Fibroblast of gingiva (primary cell): ENCODE measurements around the gene CFDP1.
A peak's percentile ranks its signal among the peaks of the same experiment; 100 is the strongest.

Experiments
- DNase-seq: peaks from one replicate; pipeline ENCODE4 v3.0.0-alpha.2; 2011; ENCODE audit warnings: low read depth

The CFDP1 gene

DNA sequence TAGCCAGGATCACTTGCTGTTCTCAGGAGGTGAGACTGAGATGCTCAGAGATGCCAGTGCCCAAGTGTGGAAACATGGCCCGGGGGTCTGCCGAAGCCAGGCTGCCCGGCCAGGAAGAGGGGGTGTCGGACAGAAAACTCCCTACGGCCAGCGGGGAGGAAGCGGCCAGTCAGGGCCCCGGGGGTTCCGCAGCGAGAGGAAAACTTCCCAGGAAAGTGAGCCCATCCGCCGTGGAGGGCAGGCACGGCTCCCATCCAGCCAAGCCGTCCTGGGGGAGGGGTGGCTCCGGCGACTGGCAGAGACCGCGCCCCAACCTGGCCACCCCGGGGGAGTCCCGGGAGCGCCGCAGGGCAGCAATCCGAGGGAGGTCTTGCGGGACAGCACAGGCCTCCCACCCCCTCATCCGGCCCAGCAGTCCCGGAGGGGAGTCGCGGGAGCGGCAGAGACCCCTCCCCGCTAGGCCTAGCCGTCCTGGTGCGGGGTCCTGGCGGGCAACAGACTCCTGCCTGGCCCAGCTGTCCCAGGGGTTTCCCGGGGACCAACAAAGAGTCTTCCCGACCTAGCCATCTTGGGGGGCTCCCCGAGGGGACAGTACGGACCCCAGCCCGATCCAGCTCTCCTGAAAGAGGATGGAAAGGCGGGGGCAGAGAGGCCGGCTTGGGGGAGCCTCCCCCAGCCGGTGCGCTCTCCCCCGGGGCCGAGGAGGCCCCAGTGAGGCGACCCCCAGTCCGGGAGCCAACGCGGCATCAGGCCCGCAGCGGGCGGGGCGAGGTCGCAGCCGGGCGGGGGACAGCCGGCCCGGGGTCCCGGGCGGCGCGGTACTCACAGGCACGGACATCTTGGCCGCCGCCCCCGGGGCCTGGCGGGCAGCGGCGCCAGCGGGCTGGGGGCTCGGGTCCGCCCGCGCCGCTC lies 168.0 kb downstream of the CFDP1 start:
- DNase-seq, result no peak

DNA sequence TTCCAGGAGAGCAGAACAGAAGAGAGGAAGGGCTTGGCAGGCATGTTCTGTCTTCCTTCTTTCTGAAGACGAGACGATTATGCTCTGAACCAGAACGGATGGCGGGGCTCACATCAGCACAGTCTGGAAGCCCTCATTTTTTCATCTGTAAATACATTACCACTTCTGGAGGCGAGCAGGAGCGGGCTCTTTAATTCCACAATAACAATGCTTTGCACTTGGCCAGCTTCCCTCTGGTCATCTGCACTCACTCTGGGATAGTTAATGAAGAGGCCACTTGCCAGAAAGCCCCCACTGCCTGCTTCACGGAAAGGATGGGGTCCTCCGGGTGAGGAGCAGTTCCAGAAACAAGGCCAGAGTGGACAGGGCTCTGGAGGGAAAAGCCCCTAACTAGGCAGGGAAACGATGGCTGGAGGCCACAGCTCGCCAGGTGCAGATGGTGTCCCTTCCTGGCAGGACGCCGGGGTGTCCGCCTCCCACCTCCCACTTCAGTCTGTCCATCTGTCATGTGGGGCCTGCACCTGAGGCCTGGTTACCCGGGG lies 168.8 kb downstream of the CFDP1 start:
- DNase-seq, result peak; percentile 60

DNA sequence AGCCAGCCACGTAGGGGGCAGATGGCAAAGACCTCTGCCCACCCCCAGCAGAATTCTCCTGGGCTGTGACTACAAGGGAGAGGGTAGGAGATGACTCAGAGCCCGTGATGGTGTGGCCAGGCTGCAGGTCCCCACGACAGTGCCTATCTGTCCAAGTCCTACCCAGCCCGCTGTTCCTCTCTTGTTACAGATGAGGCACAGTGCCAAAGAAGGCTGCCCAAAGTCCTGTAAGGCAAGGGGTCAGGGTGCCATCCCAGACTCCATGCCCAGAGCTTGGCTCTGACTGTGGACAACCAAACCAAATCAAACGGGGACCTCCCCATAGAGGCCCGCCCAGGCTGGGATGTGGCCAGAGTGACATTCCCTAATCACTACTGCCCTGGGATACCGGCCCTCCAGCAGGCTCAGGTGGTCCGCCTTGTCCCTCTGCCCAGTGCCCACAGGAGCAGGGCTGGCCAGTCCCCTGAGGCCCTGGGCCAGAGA lies 169.3 kb downstream of the CFDP1 start:
- DNase-seq, result peak; percentile 87

DNA sequence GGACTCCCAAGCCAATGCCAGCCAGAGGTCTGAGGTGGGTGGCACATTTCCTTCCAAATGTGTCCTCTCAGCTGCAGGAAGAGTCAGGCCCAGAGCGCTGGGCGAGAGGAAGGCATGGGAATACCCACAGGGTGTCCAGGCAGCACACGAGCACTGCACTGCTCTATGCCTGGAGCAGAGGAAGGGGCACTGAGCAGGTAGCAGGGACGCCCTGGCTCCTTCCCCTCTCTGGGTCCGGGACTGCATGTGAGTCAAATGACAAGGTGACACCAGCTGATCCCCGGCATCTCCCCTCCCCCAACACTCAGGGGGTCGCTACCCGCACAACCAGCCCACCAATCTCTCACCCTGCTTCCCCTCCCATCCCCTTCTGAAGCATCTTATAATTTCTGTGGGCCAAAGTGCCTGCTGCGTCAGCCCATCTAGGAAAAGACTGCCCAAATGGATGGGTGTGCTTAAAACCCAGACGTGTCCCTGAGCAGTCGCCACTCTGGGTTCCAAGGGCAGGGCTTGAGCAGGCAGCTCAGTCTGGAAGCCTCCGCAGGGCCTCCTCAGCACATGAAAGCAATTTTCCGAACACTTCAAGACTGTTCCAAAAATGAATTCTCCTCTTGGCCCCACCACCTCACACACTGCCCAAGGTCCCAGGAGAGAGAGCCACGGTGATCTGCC lies 169.9 kb downstream of the CFDP1 start:
- DNase-seq, result no peak

DNA sequence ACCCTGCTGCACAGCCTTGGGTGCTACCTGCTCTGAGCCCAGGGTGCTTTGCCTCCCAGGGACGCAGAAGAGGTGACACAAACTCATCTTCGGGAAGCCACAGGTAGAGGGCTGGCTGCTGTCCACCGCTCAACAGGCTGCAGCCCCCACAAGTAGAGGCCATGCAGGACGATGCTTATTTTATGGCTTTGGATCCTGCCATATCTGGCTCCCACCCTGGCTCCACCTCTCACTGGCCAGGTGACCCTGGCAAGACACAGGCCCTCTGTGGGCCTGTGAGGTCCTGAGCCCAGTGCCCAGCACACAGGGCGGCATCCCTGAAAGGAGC lies 170.5 kb downstream of the CFDP1 start:
- DNase-seq, result no peak

DNA sequence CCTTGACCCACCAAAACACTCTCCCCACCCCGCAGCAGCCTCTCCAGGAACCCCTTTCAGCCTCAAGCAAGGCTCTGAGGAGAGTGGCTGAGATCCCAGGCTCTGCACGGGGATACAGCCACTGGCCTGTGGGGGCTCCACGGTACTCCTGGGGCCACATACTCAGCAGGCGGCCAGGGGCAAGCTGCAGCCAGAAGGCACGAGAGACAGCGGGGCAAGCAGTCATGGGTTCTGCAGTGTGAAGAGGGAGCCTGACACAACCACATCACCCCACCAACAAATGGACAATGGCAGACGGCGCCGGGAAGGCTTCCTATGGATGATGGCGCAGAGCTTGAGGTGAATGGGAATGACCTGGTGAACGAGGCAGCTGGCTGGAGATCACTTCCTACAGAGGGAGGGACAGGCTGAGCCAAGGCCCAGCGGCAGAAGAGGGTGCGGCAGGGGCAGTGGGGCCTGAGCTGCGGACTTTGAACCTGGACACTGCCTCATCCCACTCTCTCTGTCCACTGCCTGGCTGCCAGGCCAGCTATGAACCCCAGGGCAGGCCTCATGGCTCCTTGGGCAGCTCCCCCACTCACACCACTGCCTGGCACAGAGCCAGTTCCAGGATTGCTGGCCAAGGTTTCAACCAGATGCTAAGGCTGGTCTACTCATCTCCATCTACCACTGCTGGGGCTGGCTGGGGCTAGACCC lies 171.1 kb downstream of the CFDP1 start:
- no peak for DNase-seq

DNA sequence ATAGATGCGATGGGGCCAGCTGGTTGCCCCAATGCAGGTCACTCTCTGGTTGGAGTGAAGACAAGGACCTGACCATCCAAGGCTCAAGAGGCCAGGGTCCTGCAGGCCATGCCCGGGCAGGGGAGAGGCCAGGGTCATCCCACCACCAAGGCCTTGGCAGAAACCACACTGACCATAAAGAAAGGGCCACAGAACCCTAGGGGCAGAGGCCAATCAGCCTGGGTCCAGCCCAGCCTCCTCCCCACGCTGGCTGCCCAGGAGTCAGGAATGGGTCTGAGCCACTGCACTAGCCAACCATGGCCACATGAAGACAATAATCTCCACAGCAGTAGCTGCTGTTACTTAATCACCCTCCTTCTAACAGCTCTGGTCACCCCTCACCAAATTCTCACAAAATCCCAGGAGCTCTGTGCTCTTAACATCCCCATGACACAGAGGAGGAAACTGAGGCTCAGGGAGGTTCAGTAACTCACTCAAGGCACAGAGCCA lies 171.7 kb downstream of the CFDP1 start:
- no peak for DNase-seq

DNA sequence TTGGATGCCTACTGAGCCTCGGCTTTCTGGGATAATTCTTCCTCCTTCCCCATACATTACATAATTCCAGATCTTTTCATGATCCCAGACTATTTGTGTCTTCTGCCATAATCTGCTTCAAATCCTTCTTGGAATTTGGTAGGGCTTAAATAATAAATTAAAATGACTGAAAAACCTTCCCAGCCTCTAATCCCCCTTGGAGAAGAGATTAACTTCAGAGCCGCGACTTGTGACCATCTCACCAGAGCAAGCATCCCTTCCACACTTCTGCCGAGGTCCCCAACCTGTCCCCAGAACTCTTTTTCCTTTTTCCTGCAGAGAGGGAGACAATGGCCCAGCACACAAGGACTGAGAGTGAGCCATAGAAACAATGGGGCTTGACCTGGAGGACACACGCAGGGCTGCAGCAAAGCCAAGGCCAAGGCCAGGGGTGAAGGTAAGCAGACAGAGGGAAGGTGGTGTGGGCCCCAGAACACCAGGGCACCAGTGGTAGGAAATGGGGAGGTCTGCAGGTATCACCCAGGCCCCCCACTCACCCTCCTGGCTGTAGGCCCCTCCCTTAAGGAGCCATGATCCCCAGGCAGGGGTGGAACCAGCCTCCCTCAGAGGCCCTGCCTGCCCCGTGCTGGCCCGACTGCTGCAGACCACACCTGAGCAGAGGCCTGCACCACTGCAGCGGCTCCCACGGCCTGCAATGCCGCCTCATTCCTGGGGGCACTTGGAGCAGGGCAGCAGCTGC lies 172.3 kb downstream of the CFDP1 start:
- DNase-seq, result no peak

DNA sequence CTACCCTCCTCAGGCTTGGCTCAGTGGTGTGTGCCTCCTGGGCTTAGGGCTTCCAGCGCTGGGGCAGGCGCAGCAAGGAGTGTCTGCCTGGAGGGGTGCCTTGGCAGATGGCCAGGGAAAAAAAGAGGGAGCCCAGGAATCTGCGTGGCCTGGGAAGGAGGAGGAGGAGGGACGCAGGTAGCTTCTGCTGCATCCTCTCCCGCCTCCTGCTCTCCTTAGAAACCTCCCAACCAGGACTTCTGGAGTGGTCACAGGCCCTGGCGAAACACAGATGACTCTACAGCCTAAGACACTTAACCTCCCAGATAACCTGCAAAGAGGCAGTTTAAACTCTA lies 174.5 kb downstream of the CFDP1 start:
- no peak for DNase-seq

DNA sequence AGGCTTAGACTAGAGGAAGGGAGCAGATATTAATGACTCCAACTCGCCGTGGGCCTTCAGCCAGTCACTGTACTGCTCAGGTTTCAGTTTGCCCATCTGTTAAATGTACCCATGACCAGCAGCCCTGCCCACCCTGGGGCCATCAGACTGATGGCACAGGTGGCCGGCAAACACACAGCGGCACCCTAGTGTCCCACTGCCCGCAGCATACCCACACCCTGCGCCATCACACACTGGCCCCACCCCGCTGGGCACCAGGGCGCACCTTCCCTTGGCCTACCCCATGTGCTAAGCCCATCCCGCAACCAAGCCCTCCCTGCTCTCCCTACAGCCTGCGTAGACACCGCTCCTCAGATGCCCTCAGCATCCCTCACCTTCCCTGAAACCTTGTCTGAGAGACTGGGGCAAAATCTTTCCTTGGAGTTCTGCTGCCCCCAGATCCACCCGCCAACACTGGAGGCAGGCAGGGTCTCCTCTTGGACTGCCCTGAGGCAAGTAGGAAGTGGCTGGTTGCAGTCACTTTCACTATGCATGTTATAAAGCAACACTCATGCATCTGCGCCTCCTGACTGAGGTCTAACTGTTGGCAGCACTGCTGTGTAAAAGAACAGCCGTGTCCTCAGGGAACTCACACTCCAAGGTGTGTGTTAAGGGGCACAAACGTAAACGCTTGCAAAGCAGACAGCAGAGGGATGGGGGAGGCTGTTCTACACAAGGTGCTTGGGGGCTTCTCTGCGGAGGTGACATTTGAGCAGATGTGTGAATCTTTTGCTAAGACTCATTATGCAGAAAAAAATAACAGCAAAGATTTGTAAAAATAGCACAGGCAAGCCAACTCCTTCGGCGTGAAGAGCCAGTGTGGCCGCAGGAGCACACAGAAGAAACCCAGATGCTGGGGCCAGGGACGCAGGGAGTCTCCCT lies 175.2 kb downstream of the CFDP1 start:
- DNase-seq, result no peak

DNA sequence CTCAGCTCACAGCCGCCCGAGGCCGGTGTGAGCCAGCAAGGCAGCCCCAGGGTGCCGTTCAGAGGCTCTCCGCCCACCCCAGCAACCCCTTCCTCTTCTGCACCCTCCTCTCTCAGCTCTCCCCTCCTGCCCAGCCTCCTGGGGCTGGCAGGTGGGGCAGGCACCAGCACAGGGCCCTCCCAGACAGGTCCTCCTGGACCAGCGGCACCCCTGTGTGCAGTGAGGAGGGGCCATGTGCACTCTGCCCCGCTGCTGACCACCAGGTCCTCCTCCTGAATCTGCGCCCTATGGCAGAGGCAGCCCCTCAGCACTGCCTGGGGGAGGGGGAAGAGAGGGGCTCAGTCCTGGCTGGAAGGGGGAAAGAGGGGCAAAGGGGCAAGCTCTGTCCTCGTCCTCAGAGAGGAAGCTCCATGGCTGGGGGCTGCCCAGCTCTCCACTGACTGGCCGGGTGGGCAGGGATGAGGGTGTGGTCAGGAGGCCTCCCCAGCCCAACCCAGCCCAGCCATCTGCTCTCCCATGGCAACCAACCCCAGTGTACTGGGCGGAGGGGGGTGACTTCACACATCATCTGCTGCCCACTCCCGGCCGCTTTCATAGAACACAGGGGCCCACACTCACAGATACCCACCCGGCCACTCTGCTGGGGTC lies 176.5 kb downstream of the CFDP1 start:
- peak; percentile 51 for DNase-seq

DNA sequence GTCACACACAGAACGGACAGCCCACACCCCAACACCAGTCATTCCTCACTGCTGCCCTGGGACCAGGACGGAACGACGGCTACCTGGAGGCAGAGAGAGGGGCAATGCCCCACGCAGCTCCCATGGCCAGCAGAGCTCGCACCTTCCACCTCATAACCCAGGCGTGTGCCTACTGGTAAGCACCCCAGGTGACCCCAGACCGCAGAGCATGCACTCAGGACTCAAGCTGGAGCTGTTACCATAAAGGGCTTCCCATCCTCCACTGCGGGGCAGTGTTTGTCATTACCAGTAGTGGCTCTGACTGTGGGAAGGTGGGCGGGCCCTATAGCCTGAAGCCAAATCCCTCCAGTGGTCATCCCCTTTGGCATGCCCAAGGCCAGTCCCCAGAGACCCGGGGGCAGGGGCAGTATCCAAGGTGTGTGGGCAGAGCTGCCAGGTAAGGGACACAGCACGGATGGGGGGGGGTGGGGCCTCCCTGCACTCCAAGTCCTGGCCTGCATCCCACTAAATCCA lies 177.2 kb downstream of the CFDP1 start:
- DNase-seq, result no peak

DNA sequence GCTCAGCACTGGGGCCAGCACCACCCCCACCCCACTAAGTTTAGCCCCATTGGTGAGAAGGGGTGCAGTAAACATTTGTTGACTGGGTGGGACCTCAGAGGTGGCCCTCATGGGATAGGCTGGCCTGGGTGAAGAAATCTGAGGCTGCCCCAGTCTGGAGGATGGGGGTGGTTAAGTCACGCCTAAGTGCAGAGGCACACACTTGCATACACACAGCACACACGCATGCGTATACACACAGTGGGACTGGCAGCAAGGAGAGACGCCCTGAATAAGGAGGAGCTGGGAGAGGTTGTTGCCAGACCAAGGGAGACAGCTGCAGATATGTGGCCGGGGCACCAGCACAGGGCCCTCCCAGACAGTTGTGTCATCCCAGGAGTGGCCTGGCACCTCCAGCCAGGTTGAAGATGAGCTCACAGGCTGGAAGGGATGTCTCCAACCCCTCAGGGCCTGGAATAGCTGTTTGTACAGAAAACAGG lies 178.9 kb downstream of the CFDP1 start:
- DNase-seq, result peak; percentile 94

DNA sequence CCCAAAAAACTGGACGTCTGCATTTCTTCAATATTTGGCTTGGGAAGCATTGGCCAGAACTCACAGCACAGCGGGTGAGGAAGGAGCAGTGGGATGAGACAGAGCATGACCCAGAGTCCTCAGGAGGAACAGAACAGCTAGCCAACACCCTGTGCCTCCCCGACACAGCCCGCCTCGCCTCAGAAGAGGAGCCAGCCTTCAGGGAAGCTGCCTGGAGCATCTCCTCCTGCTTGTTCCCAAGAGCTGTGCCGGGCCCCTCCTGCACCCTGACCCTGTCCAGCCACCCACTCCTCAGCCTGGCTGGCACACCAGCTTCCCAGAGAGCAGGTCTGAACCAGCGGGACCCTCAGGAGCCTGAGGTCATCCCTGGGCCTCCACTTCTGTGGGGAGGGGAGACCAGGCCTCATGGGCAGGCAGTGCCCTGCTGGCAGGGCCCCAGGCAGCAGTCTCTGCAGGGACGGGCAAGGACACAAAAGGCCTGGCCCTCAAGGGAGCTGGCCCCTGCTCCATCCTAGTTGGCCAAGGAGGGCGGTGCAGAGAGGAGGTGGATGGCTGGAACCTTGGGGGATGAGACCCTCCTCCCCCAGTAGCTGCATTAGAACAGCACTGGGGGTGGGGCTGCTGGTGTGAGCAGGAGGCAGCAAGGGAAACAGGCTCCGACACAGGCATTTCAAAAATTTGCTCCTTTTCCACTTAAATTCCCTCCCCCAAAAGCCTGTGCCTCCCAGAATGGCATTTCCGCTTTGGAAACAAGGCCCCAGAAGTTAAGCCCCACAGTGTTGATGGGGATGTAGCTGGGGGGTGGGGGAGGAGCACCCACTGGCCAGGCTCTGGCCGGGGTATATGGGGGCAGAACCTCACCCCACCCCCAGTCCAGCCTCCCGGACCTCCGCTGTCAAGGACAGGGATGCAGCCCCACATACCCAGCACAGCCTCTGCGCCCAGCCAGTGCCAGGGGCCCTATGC lies 180.1 kb downstream of the CFDP1 start:
- peak; percentile 72 for DNase-seq

DNA sequence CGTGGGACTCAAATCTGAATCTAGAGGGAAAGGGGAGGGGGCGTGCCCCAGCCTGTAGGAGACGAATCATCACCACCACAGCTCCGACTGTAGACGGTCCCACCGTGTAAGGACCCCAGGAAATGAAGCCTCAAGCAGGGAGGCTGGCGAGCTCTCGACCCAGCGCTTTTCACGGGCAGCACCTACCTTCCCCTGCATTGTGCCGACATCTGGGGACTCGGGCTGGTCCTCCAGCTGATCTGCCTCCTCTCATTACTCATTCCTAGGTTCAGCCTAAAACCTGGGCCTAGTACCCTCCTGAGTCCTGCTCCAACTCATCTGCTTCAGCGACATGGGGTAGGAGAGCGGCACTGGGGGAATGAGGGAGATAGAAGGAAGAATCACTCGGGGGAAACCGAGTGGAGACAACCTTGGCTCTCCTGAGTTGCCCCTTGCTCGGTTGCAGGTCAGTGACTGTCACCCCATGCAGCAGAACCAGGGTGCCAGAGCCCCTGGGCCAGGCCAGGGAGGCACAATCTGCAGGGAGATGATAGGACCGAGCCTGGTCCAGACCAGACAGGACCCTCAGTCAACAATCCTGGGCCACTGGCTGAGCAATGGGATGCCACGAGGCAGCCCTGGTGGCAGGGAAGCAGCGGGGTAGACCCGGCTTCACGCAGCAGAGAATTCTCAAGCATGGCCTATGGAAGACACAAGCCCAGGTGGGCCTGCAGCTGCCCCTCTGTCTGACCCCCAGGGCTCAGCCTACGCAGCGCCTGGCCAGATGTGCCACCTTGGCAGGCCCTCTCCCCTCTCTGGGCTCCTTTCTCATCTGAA lies 181.0 kb downstream of the CFDP1 start:
- DNase-seq, result no peak

DNA sequence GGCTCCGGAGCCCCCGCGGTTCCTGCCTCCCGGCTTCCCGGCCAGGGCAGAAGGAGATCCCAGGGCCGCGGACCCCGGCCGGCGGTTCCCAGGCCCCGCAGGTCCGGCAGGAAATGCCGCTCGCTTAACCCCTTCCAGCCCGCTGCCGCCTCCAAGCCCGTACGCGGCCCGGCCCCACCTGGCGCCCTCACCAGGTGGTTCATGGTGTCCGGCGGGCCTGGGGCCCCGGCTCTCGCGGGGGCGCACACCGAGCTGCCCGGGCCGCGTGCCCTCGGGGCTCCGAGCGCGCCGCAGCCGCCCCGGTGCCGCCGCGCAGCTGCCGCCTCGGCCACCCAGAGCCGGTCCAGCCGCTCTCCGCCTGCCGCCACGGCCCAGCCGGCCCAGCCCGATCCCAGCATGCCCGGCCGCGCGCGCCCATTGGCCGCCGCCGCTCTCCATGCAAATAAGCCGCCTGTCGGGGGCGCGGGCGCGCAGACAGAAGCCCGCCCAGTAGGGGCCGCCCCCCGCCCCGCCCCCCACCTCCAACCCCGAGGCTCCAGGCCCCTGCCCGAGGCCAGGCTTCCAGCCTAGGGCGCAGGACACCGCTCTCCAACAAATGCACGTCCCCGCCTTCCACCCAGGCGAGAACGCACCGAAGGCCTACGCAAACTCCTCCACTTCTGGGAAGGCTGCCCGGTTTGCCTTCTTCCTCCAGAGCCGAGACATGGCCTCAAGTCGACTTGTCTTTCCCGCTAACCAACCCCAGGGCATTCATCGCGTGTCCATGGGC lies 181.8 kb downstream of the CFDP1 start, which contains the start of gene BCAR1:
BCAR1 (minus strand) TSS at position 345 of the 769 bp plus-strand sequence; CDS start at position 203, 142 bp downstream.
- peak; percentile 92 for DNase-seq

DNA sequence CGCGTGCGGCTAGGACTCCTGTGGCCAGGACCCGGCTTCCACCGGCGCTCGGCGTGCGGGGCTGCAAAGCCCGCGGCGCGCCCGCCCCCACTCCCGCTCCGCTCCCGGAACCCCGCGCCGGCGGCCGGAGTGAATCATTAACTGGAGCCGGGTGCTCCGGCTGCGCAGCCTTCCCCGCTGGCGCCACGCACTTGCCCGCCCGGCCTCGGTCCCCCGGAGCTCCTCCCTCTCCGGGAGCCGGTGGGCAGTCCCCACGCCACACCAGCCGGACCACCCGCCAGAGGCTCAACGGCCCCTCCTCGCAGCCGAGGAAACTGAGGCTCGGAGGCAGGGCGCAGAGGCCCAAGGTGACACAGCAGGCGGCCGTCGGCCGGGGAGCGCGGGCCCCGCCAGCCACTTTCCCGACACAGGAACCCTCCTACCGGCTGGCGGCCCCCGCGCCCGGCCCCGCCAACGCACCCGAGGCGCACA lies 182.5 kb downstream of the CFDP1 start:
- no peak for DNase-seq
